ENCODE data around the gene SMARCAD1. TPM values are rescaled to one million over a fixed set of nuclear protein-coding genes. Genes with fewer than 3 reads are reported as not detected.

Gene SMARCAD1
- total and polyA plus RNA-seq, 9 of the 15 experiments (the other 6 are each of a cell fraction or from before 2014, with no cell fraction given), result 11.2 to 52.2 (median 34.6) TPM

DNA sequence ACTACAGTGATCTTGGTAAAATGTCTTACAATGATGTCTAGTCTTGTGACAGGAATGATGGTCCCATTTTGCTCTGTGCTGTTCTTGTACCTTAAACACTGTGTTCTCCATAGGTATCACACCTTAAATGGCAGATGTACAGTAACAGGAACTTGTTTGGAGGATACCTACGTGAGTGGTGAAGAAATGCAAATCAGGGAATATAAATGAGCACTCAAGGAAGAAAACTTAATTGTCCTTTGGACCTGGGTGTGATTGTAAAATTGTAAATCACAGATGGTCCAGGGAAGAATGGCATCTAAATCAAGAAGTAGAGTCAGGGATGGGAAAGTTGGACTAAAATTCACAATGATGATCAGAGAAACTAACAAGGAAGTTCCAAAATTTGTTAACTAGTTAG lies 122.3 kb downstream of the SMARCAD1 start:
- Histone ChIP-seq H3K36me3 (ENCODE audit: control insufficient read depth, insufficient read depth, low read length) (no peaks in the 10 kb centered on the region), H3K27me3 (ENCODE audit: control insufficient read depth in 2 of 2, insufficient read depth in 2 of 2, low read length in 2 of 2) (no peaks in the 10 kb centered on the region; a peak in 1 of 5 replicates), H3K4me3 (no peak overlapping the region), H3K79me2 (ENCODE audit: control insufficient read depth, insufficient read depth, low read length) (no peaks in the 10 kb centered on the region), H3K9ac (ENCODE audit: insufficient read depth in 1 of 2, low read depth in 2 of 2, low read length in 2 of 2) (no peak overlapping the region), H3K9me1 (ENCODE audit: control insufficient read depth, insufficient read depth, low read length) (no peaks in the 10 kb centered on the region), H3K4me2 (ENCODE audit: insufficient read depth, low read length) (no peak overlapping the region), H3K4me1 (replicated peaks in 1 of 2; ENCODE audit: control insufficient read depth in 2 of 2, insufficient read depth in 2 of 2, low read length in 2 of 2) (peaks cover 0 to 3% of the 10 kb centered on the region in 2 experiments; a peak in 2 of 5 replicates), H3K9me3 (replicated peaks; ENCODE audit: control insufficient read depth, insufficient read depth, low read depth, low read length) (peaks cover 10% of the 10 kb centered on the region; the same call in 1 of the 2 replicates), H2AFZ (ENCODE audit: low read depth, low read length) (no peak overlapping the region), H4K20me1 (replicated peaks; ENCODE audit: control insufficient read depth, insufficient read depth, low read length) (no peaks in the 10 kb centered on the region), H3K27ac (ENCODE audit: extremely low read depth, low read depth, low read length) (no peak overlapping the region)
- BruUV-seq (replicated peaks), result no TSS peak
- WGBS (ENCODE audit: insufficient coverage, low coverage, missing lambda C conversion rate), result 5% methylated on average over 1 of the region's 1 CpG
- FAIRE-seq, result no peak
- in situ Hi-C loops (cut with MboI) (no loop called here), intact Hi-C loops (cut with micrococcal nuclease) (loop anchor here (5.0 kb wide), 1 partner anchor 77 kb away; no protein-coding TSS in a partner anchor)
- TF ChIP-seq PHB2 (IDR thresholded peaks at IDR 0.05; ENCODE audit: low read depth), result no peak
- no peak for TF ChIP-seq KDM2B (CRISPR knock-in tag; IDR thresholded peaks at IDR 0.05)
- no peak for TF ChIP-seq RREB1 (CRISPR knock-in tag; IDR thresholded peaks at IDR 0.05)
- no peak for TF ChIP-seq MECOM (CRISPR knock-in tag; IDR thresholded peaks at IDR 0.05)
- no peak for TF ChIP-seq RB1 (IDR thresholded peaks at IDR 0.05; ENCODE audit: low read depth)
- no peak for TF ChIP-seq THRAP3 (IDR thresholded peaks at IDR 0.05; ENCODE audit: borderline replicate concordance)
- no peak for TF ChIP-seq FOXP4 (CRISPR knock-in tag; IDR thresholded peaks at IDR 0.05; ENCODE audit: borderline replicate concordance)
- no peak for TF ChIP-seq CHD4 (IDR thresholded peaks at IDR 0.05; ENCODE audit: insufficient read depth, insufficient replicate concordance, low read depth, low read length, poor library complexity, severe bottlenecking)
- no peak for TF ChIP-seq ZNF785 (CRISPR knock-in tag; IDR thresholded peaks at IDR 0.05)
- TF ChIP-seq CEBPG (CRISPR knock-in tag; IDR thresholded peaks at IDR 0.05), result no peak
- no peak for TF ChIP-seq CEBPG (tag; conservative IDR thresholded peaks at IDR 0.05 in 1 of 2, IDR thresholded peaks at IDR 0.05 in 1 of 2)
- no peak for TF ChIP-seq ZNF586 (CRISPR knock-in tag; conservative IDR thresholded peaks at IDR 0.05)
- TF ChIP-seq HDAC3 (IDR thresholded peaks at IDR 0.05; ENCODE audit: borderline replicate concordance, partially characterized antibody), result no peak
- TF ChIP-seq SP2 (IDR thresholded peaks at IDR 0.05; ENCODE audit: extremely low read depth, low read depth, low read length, poor library complexity, severe bottlenecking), result no peak
- no peak for TF ChIP-seq KDM1A (IDR thresholded peaks at IDR 0.05)
- POLR2A ChIA-PET, result no interaction called here
- CTCF ChIA-PET (ENCODE audit: low intra/inter-chr PET ratio), result no interaction called here
- no peak for ATAC-seq
- no peak for DNase-seq (ENCODE audit: extremely low read depth in 1 of 4, low spot score in 3 of 4)

Measured in K562 (cell line).